Measurements from ENCODE around the gene CCND2.

Gene CCND2

GRCh38 chr12:4270831-4271716 lies 2.5 kb upstream of the CCND2 start:
- H3K4me3 ChIP-seq (ENCODE audit: low read length in 2 of 2), result peak overlapping the region; percentile 68 to 82
- peak overlapping the region; percentile 92 for H3K4me2 ChIP-seq (ENCODE audit: insufficient read depth, low read length, poor library complexity, severe bottlenecking)
- H2AFZ ChIP-seq (ENCODE audit: low read length), result peak overlapping the region; percentile 92
- peak overlapping the region; percentile 99 for H2BK15ac ChIP-seq (ENCODE audit: low read length)
- no peak overlapping the region for H3K23ac ChIP-seq (ENCODE audit: low read depth, low read length, poor library complexity)
- peak overlapping the region; percentile 79 for H2BK12ac ChIP-seq (ENCODE audit: low read length)
- H2BK5ac ChIP-seq (ENCODE audit: low read length), result peak overlapping the region; percentile 93
- no CpG with 5 or more reads among the region's 52 CpGs for WGBS, 2 donors (ENCODE audit: extremely low coverage in 2 of 2, insufficient read length in 2 of 2, insufficient replicate concordance in 1 of 2)
- H2AK5ac ChIP-seq (ENCODE audit: low read depth, low read length), result peak overlapping the region; percentile 21
- no peak overlapping the region for H4K8ac ChIP-seq (ENCODE audit: low read depth, low read length)
- no peak overlapping the region for H4K91ac ChIP-seq (ENCODE audit: low read depth, low read length, poor library complexity)
- H3K79me1 ChIP-seq (ENCODE audit: low read depth, low read length), result peaks cover 5% of the 10 kb centered on the region
- peak overlapping the region; percentile 89 for H2BK120ac ChIP-seq (ENCODE audit: low read depth, low read length)
- peak; percentile 62 for DNase-seq (ENCODE audit: low spot score)
- H3K18ac ChIP-seq (ENCODE audit: low read length), result peak overlapping the region; percentile 98
- H3K27me3 ChIP-seq (ENCODE audit: control insufficient read depth in 3 of 3, insufficient read depth in 3 of 3, low read depth in 1 of 3, low read length in 3 of 3), result peaks cover 0 to 39% (median 19%) of the 10 kb centered on the region in 3 experiments
- no peak overlapping the region for H3K14ac ChIP-seq (ENCODE audit: low read length)
- H3K9ac ChIP-seq (ENCODE audit: low read depth, low read length, poor library complexity), result peak overlapping the region; percentile 56
- H3K27ac ChIP-seq (replicated peaks; ENCODE audit: low read length), result peak overlapping the region; percentile 87
- H3K36me3 ChIP-seq (replicated peaks in 1 of 2; ENCODE audit: control insufficient read depth in 2 of 2, insufficient read depth in 2 of 2, low read length in 2 of 2), result peaks cover 2 to 8% of the 10 kb centered on the region in 2 donors
- no peaks in the 10 kb centered on the region for H3K9me3 ChIP-seq (replicated peaks in 1 of 2; ENCODE audit: control insufficient read depth in 2 of 2, insufficient read depth in 1 of 2, low read depth in 1 of 2, low read length in 2 of 2)
- H3K4ac ChIP-seq (ENCODE audit: low read length), result peak overlapping the region; percentile 68
- peaks cover 16 to 20% of the 10 kb centered on the region in 2 donors for H3K4me1 ChIP-seq (ENCODE audit: control insufficient read depth in 2 of 2, insufficient read depth in 1 of 2, low read depth in 1 of 2, low read length in 2 of 2)

DNA sequence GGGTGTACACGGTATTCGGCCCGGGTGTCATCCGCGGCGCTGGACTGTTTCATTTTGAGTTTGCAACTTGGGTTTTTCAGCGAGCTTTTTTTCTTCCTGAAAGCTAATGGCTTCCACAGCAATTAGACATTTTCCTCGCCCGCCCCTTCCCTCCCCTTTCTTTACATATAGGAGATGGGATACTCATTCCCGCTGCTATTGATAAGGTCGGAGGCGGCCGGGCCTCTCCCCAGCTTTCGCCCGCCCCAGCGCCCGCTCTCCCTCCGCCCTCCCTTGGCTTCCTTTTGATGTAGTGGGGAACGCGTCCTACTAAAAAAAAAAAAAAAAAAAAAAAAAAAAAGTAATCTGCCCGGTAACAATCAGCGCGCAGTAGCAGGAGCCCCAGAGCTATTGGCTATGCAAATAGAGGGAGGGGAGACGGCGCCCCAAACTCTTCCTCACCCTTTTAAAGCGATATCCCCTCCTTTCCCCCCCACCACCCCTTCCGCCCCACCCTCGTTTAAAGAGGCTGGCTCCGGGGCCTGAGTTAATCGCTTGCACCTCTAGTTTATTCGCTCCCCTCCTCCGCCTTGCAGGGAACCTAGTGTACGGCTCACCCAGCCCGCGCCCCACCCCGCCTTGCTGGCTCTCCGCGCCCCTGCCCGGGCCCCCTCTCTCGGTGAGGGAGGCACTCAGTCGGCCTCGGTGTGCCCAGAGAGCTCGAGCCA lies 1.7 kb upstream of the CCND2 start:
- H2AK5ac ChIP-seq (ENCODE audit: low read depth, low read length), result peak overlapping the region; percentile 88
- peak overlapping the region; percentile 73 to 82 for H3K4me3 ChIP-seq (ENCODE audit: low read length in 2 of 2)
- H3K79me1 ChIP-seq (ENCODE audit: low read depth, low read length), result peaks cover 5% of the 10 kb centered on the region
- H2BK12ac ChIP-seq (ENCODE audit: low read length), result peak overlapping the region; percentile 99
- peak overlapping the region; percentile 100 for H3K18ac ChIP-seq (ENCODE audit: low read length)
- H3K4me1 ChIP-seq (ENCODE audit: control insufficient read depth in 2 of 2, insufficient read depth in 1 of 2, low read depth in 1 of 2, low read length in 2 of 2), result peaks cover 19 to 25% of the 10 kb centered on the region in 2 donors
- peak overlapping the region; percentile 95 for H3K27ac ChIP-seq (replicated peaks; ENCODE audit: low read length)
- peak overlapping the region; percentile 94 for H2BK5ac ChIP-seq (ENCODE audit: low read length)
- H3K9ac ChIP-seq (ENCODE audit: low read depth, low read length, poor library complexity), result peak overlapping the region; percentile 85
- peak; percentile 84 for DNase-seq (ENCODE audit: low spot score)
- no CpG with 5 or more reads among the region's 43 CpGs for WGBS, 2 donors (ENCODE audit: extremely low coverage in 2 of 2, insufficient read length in 2 of 2, insufficient replicate concordance in 1 of 2)
- H3K4ac ChIP-seq (ENCODE audit: low read length), result peak overlapping the region; percentile 59
- H2AFZ ChIP-seq (ENCODE audit: low read length), result peak overlapping the region; percentile 92
- H2BK15ac ChIP-seq (ENCODE audit: low read length), result peak overlapping the region; percentile 100
- H3K36me3 ChIP-seq (replicated peaks in 1 of 2; ENCODE audit: control insufficient read depth in 2 of 2, insufficient read depth in 2 of 2, low read length in 2 of 2), result peaks cover 4 to 15% of the 10 kb centered on the region in 2 donors
- H3K14ac ChIP-seq (ENCODE audit: low read length), result peak overlapping the region; percentile 47
- peak overlapping the region; percentile 95 for H4K8ac ChIP-seq (ENCODE audit: low read depth, low read length)
- H3K9me3 ChIP-seq (replicated peaks in 1 of 2; ENCODE audit: control insufficient read depth in 2 of 2, insufficient read depth in 1 of 2, low read depth in 1 of 2, low read length in 2 of 2), result no peaks in the 10 kb centered on the region
- H2BK120ac ChIP-seq (ENCODE audit: low read depth, low read length), result peak overlapping the region; percentile 99
- H3K27me3 ChIP-seq (ENCODE audit: control insufficient read depth in 3 of 3, insufficient read depth in 3 of 3, low read depth in 1 of 3, low read length in 3 of 3), result peaks cover 0 to 33% (median 19%) of the 10 kb centered on the region in 3 experiments
- peak overlapping the region; percentile 92 for H3K4me2 ChIP-seq (ENCODE audit: insufficient read depth, low read length, poor library complexity, severe bottlenecking)
- peak overlapping the region; percentile 99 for H4K91ac ChIP-seq (ENCODE audit: low read depth, low read length, poor library complexity)
- H3K23ac ChIP-seq (ENCODE audit: low read depth, low read length, poor library complexity), result peak overlapping the region; percentile 94

GRCh38 chr12:4272424-4273272 lies 914 bp upstream of the CCND2 start:
- H3K18ac ChIP-seq (ENCODE audit: low read length), result peak overlapping the region; percentile 100
- peaks cover 0 to 25% (median 19%) of the 10 kb centered on the region in 3 experiments for H3K27me3 ChIP-seq (ENCODE audit: control insufficient read depth in 3 of 3, insufficient read depth in 3 of 3, low read depth in 1 of 3, low read length in 3 of 3)
- H2BK120ac ChIP-seq (ENCODE audit: low read depth, low read length), result peak overlapping the region; percentile 99
- DNase-seq (ENCODE audit: low spot score), result peak; percentile 77
- H3K36me3 ChIP-seq (replicated peaks in 1 of 2; ENCODE audit: control insufficient read depth in 2 of 2, insufficient read depth in 2 of 2, low read length in 2 of 2), result peaks cover 10 to 22% of the 10 kb centered on the region in 2 donors
- peak overlapping the region; percentile 64 for H3K4me2 ChIP-seq (ENCODE audit: insufficient read depth, low read length, poor library complexity, severe bottlenecking)
- H3K9me3 ChIP-seq (replicated peaks in 1 of 2; ENCODE audit: control insufficient read depth in 2 of 2, insufficient read depth in 1 of 2, low read depth in 1 of 2, low read length in 2 of 2), result no peaks in the 10 kb centered on the region
- H2BK12ac ChIP-seq (ENCODE audit: low read length), result peak overlapping the region; percentile 99
- peak overlapping the region; percentile 73 to 82 for H3K4me3 ChIP-seq (ENCODE audit: low read length in 2 of 2)
- peak overlapping the region; percentile 95 for H4K8ac ChIP-seq (ENCODE audit: low read depth, low read length)
- peak overlapping the region; percentile 92 for H2AFZ ChIP-seq (ENCODE audit: low read length)
- H3K27ac ChIP-seq (replicated peaks; ENCODE audit: low read length), result peak overlapping the region; percentile 95
- WGBS, 2 donors (ENCODE audit: extremely low coverage in 2 of 2, insufficient read length in 2 of 2, insufficient replicate concordance in 1 of 2), result no CpG with 5 or more reads among the region's 62 CpGs
- H2AK5ac ChIP-seq (ENCODE audit: low read depth, low read length), result peak overlapping the region; percentile 88
- peak overlapping the region; percentile 99 for H4K91ac ChIP-seq (ENCODE audit: low read depth, low read length, poor library complexity)
- peak overlapping the region; percentile 47 for H3K14ac ChIP-seq (ENCODE audit: low read length)
- H3K79me1 ChIP-seq (ENCODE audit: low read depth, low read length), result peaks cover 5% of the 10 kb centered on the region
- peak overlapping the region; percentile 85 for H3K9ac ChIP-seq (ENCODE audit: low read depth, low read length, poor library complexity)
- peak overlapping the region; percentile 100 for H2BK15ac ChIP-seq (ENCODE audit: low read length)
- peak overlapping the region; percentile 59 for H3K4ac ChIP-seq (ENCODE audit: low read length)
- peak overlapping the region; percentile 94 for H2BK5ac ChIP-seq (ENCODE audit: low read length)
- peaks cover 23 to 31% of the 10 kb centered on the region in 2 donors for H3K4me1 ChIP-seq (ENCODE audit: control insufficient read depth in 2 of 2, insufficient read depth in 1 of 2, low read depth in 1 of 2, low read length in 2 of 2)
- H3K23ac ChIP-seq (ENCODE audit: low read depth, low read length, poor library complexity), result peak overlapping the region; percentile 94
